Left ventricle myocardium inferior (tissue), 1 donor: ENCODE results near the gene ZNRF1. TPM values are rescaled to one million over a fixed set of nuclear protein-coding genes. Genes with fewer than 3 reads are reported as not detected.

Experiments
- DNase-seq: peaks from one replicate; pipeline ENCODE4 v3.0.0-alpha.2; 2020
- H3K27ac ChIP-seq: fragments of 200-600 bp; replicated peaks from 2 replicates; pipeline ENCODE4 v1.8.0; 2021
- H3K27me3 ChIP-seq: fragments of 200-600 bp; 2 replicates; pipeline ENCODE4 v1.8.0; 2021; ENCODE audit warnings: low read depth
- H3K36me3 ChIP-seq: fragments of 200-600 bp; 2 replicates; pipeline ENCODE4 v1.8.0; 2021
- H3K4me1 ChIP-seq: fragments of 200-600 bp; 2 replicates; pipeline ENCODE4 v1.8.0; 2021
- H3K4me3 ChIP-seq: fragments of 200-600 bp; 2 replicates; pipeline ENCODE4 v1.8.0; 2021; ENCODE audit warnings: mild to moderate bottlenecking, moderate library complexity
- H3K9me3 ChIP-seq: fragments of 200-600 bp; replicated peaks from 2 replicates; pipeline ENCODE4 v1.8.0; 2021
- CTCF ChIP-seq: fragments of 200-600 bp; IDR thresholded peaks from 2 replicates; pipeline ENCODE4 v1.8.0; 2021; ENCODE audit warnings: antibody characterized with exemption, mild to moderate bottlenecking, borderline replicate concordance
- intact Hi-C: fragments of 100-400 bp; cut with micrococcal nuclease; formaldehyde crosslinking; loops from one replicate; pipeline ENCODE4 v1.11.0; 2022
- total RNA-seq: library from RNA; stranded (reverse); fragmentation: NEBNext Ultra II Directional; extraction: Animal tissue kit (Norgen Biotek cat#: 25700); gene quantifications from one replicate; pipeline ENCODE4 v1.2.1, GENCODE V29; 2021
- donor health status: DM: no; HTN: yes; CAD: no; lungs with severe emphysema.

ZNRF1 gene
- total RNA-seq, 1 donor from 2014 or later: 22.3 TPM

DNA sequence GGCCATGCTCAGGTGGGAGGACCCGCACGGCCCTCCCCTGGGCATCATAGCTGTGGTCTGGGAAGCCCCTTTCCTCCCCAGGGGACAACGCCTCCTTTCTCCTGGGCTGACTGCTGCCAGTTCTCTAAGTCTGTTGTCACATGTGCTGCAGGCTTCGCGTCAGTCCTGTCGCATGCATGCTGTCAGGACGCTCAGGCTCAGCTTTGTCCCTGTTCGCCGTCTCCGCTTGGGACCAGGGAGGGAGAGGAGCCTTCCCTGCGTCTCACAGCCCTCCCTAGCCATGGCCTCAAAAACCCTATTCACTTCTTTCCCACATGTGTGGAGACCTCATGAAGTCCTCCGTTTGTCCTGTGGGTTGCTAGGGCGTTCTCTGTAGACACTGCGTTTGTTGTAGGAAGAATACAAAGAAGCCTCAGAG is 96.4 kb downstream of the ZNRF1 start:
- peaks cover 21% of the 10 kb centered on the region for H3K36me3 ChIP-seq
- no peak overlapping the region for H3K27ac ChIP-seq
- H3K27me3 ChIP-seq: no peaks in the 10 kb centered on the region
- no peak for TF ChIP-seq CTCF
- DNase-seq: no peak
- no peak overlapping the region for H3K4me3 ChIP-seq
- H3K4me1 ChIP-seq: peaks cover 52% of the 10 kb centered on the region
- intact Hi-C loops: no loop called here
- H3K9me3 ChIP-seq: no peaks in the 10 kb centered on the region

DNA sequence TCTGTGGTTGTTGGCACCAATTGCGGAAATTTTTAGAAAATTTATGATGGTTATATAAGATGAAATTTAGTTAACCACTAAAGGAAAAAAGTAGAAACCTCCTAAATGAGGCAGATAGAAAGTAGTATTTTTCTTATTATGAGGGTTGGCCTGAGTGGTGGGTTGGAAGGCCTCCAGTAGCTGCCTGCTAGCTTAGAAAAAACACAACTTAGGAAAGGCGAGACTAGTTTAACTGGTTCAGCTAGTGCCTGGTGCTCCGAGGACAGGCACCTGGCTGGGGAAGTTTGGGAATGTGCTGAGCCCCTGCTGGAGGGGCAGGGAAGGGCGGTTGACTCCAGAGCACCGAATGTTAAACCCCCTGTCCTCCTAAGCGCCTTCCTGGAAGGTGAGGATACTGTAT is 97.8 kb downstream of the ZNRF1 start:
- H3K4me3 ChIP-seq: no peak overlapping the region
- H3K4me1 ChIP-seq: peaks cover 51% of the 10 kb centered on the region
- H3K9me3 ChIP-seq: no peaks in the 10 kb centered on the region
- no peak for DNase-seq
- intact Hi-C loops: no loop called here
- H3K27me3 ChIP-seq: no peaks in the 10 kb centered on the region
- H3K36me3 ChIP-seq: peaks cover 21% of the 10 kb centered on the region
- no peak overlapping the region for H3K27ac ChIP-seq
- no peak for TF ChIP-seq CTCF

DNA sequence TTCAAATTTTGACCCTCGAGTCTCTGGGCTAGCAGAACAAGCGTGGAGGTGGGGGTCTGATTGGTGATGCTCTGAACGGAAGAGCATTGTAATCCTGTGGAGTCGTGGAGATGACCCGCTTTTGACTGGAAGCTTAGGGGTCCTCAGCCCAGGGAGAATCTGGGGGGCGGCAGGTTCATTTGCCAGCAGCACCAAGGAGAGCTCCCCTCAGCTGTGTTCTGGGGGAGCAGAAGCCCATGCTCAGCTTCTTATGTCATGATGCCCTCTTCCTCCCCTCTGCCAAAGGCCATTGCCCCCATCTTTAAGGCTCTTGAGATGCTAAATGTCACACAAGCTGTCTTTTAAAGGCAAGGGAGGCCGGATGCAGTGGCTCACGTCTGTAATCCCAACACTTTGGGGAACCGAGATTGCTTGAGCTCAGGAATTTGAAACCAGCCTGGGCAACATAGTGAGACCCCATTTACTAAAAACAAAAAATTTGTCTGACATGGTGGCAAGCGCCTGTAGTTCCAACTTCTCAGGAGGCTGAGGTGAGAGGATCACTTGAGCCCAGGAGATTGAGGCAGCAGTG is 98.5 kb downstream of the ZNRF1 start:
- no peak for DNase-seq
- H3K9me3 ChIP-seq: no peaks in the 10 kb centered on the region
- intact Hi-C loops: no loop called here
- peaks cover 48% of the 10 kb centered on the region for H3K4me1 ChIP-seq
- H3K36me3 ChIP-seq: peaks cover 21% of the 10 kb centered on the region
- no peaks in the 10 kb centered on the region for H3K27me3 ChIP-seq
- no peak for TF ChIP-seq CTCF
- no peak overlapping the region for H3K27ac ChIP-seq
- no peak overlapping the region for H3K4me3 ChIP-seq

DNA sequence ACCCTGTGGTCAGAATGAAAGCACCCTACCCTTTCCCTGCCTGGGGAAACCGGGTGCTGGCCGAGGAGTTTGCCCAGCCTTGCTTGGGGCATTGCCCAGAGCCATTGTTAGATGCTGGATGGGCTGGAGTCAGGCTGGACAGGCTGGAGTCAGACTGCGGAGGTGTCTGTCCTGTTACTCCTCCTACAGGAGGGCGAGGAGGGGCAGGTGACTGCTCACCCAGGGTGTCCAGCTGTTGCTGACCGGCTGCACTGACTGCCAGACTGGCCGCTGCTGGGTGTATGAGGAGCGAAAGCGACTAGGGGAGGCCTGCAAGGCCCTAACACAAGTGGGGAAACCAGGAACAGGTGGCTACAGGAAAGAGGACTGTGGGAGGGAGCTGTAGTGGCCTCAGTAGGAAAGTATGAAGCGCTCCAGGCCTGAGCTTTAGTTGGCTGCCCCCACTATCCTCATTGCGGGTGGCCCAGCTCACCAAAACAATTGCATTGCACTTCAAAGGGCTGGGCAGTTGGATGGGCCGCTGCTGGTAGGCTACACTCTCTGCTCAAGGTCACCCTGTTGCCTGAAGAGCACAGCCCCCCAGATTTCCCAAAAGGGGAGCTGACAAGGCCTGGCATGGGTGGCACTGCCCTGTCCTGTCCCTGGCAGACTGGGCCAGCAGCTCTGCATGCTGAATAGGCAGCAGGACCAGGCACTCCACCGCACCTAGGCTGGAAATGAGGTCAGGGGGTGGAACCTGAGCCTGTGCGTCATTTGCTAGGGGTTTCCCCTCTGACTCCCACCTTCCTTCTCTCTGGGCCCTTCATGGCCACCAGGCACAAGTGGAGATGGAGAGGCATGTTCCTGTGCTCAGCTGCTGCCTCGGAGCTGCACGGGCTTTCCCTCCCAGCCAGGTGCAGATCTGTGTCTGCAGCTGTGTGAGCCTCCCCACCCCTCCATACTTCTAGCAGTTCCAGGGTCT is 99.4 kb downstream of the ZNRF1 start:
- Histone ChIP-seq H3K27me3 (no peaks in the 10 kb centered on the region), H3K4me1 (peaks cover 41% of the 10 kb centered on the region), H3K36me3 (peaks cover 21% of the 10 kb centered on the region), H3K9me3 (no peaks in the 10 kb centered on the region), H3K4me3 (no peak overlapping the region), H3K27ac (peak overlapping the region; percentile 81)
- intact Hi-C loops: no loop called here
- DNase-seq: no peak
- TF ChIP-seq CTCF: no peak

GRCh38 chr16:75099075-75099667 is 100.3 kb downstream of the ZNRF1 start:
- H3K9me3 ChIP-seq: no peaks in the 10 kb centered on the region
- no peak for DNase-seq
- peak overlapping the region; percentile 81 for H3K27ac ChIP-seq
- intact Hi-C loops: no loop called here
- H3K27me3 ChIP-seq: no peaks in the 10 kb centered on the region
- no peak overlapping the region for H3K4me3 ChIP-seq
- no peak for TF ChIP-seq CTCF
- peaks cover 35% of the 10 kb centered on the region for H3K4me1 ChIP-seq
- H3K36me3 ChIP-seq: peaks cover 13% of the 10 kb centered on the region
